ENCODE results near the gene GAS2L2. TPM values are rescaled to one million over a fixed set of nuclear protein-coding genes. Genes with fewer than 3 reads are reported as not detected.
A peak's percentile ranks its signal among the peaks of the same experiment; 100 is the strongest.

Gene GAS2L2
- total and polyA plus RNA-seq, 2 of the 8 experiments (the other 6 are each of a cell fraction or from before 2014, with no cell fraction given): 0.09 to 0.13 TPM

- Histone ChIP-seq H2BK5ac (ENCODE audit: low read depth, low read length) (no peak overlapping the region), H4K20me1 (replicated peaks in 1 of 2; ENCODE audit: control insufficient read depth in 1 of 2, insufficient read depth in 2 of 2, low read length in 2 of 2) (no peaks in the 10 kb centered on the region), H3K27me3 (replicated peaks in 1 of 4; ENCODE audit: control insufficient read depth in 3 of 4, extremely low read depth in 1 of 4, insufficient read depth in 3 of 4, low read length in 3 of 4) (no peaks in the 10 kb centered on the region), H3K36me3 (ENCODE audit: control insufficient read depth in 2 of 4, insufficient read depth in 4 of 4, low read length in 3 of 4) (no peaks in the 10 kb centered on the region), H3K9me3 (ENCODE audit: insufficient read depth in 2 of 2, low read depth in 1 of 2, low read length in 1 of 2) (no peaks in the 10 kb centered on the region; a peak in 1 of 4 replicates), H3K79me1 (ENCODE audit: low read depth, low read length) (no peaks in the 10 kb centered on the region), H2AFZ (ENCODE audit: low read length) (peak overlapping the region; percentile 88), H2BK12ac (ENCODE audit: low read depth, low read length) (peak overlapping the region; percentile 39; the same call in 1 of the 2 replicates), H3K4me3 (ENCODE audit: extremely low read depth in 1 of 4, insufficient read depth in 2 of 4, low read depth in 3 of 4, low read length in 4 of 4) (no peak overlapping the region), H3K4me2 (ENCODE audit: insufficient read depth in 1 of 2, low read depth in 2 of 2, low read length in 2 of 2) (no peak overlapping the region), H3K14ac (ENCODE audit: insufficient read length) (no peak overlapping the region), H4K5ac (ENCODE audit: insufficient read length, low read depth, low read length) (no peak overlapping the region), H3K23ac (ENCODE audit: insufficient read length) (no peak overlapping the region), H3K18ac (ENCODE audit: extremely low read depth, low read length) (peak overlapping the region; percentile 48; the same call in 1 of the 2 replicates), H3K4me1 (replicated peaks in 1 of 4; ENCODE audit: control insufficient read depth in 3 of 4, insufficient read depth in 4 of 4, low read length in 3 of 4) (peaks cover 5 to 21% (median 6%) of the 10 kb centered on the region in 4 experiments), H4K8ac (ENCODE audit: extremely low read depth, insufficient read depth, low read length) (no peak overlapping the region), H3K56ac (replicated peaks; ENCODE audit: insufficient read length, low read depth, low read length) (no peak overlapping the region), H2AK5ac (ENCODE audit: low read depth, low read length) (no peak overlapping the region), H2BK20ac (ENCODE audit: low read length) (no peak overlapping the region), H3K27ac (ENCODE audit: low read depth, low read length) (no peak overlapping the region), H2BK120ac (replicated peaks; ENCODE audit: low read depth, low read length) (no peak overlapping the region), H3K79me2 (ENCODE audit: control insufficient read depth in 1 of 2, insufficient read depth in 2 of 2, low read length in 2 of 2) (no peaks in the 10 kb centered on the region), H4K91ac (replicated peaks; ENCODE audit: insufficient read length, low read length) (peak overlapping the region; percentile 11), H3K9ac (replicated peaks in 1 of 4; ENCODE audit: extremely low read depth in 1 of 4, low read depth in 3 of 4, low read length in 3 of 4) (no peak overlapping the region), H3K23me2 (ENCODE audit: low read depth, low read length) (no peaks in the 10 kb centered on the region), H3K4ac (replicated peaks; ENCODE audit: insufficient read length, low read depth, low read length) (no peak overlapping the region), H2BK15ac (ENCODE audit: low read length) (peak overlapping the region; percentile 95)
- WGBS, 2 experiments (ENCODE audit: extremely low coverage in 1 of 2, insufficient coverage in 1 of 2, insufficient read length in 1 of 2, insufficient replicate concordance in 2 of 2, low coverage in 1 of 2, low lambda C conversion rate in 2 of 2, missing lambda C conversion rate in 1 of 2): 85% methylated on average over 5 of the region's 5 CpGs; no CpG with 5 or more reads in 1 of the 2 experiments
- ChIA-PET POLR2A (ENCODE audit: partially characterized antibody) (interaction anchor here (0.8 to 2.9 kb wide), 4 partner anchors 10 to 36 kb away, joined by 3 to 13 read pairs (median 4); partner anchors contain the start of gene TAF15), CTCF (ENCODE audit: partially characterized antibody) (interaction anchor here (0.7 to 17.5 kb wide), 8 partner anchors 7 to 161 kb away, joined by 3 to 247 read pairs (median 4); partner anchors contain the start of gene TAF15)
- FAIRE-seq (no peak), DNase-seq (ENCODE audit: low read depth in 1 of 2, low spot score in 2 of 2) (no peak)
- TF ChIP-seq NANOG (IDR thresholded peaks at IDR 0.05; ENCODE audit: insufficient read depth, low read depth, low read length, poor library complexity, severe bottlenecking): no peak
- no peak for TF ChIP-seq KDM4A (IDR thresholded peaks at IDR 0.05; ENCODE audit: low read depth, low read length, severe bottlenecking)
- no peak for TF ChIP-seq YY1 (IDR thresholded peaks at IDR 0.05; ENCODE audit: low read depth, low read length)
- no peak for TF ChIP-seq CHD1 (IDR thresholded peaks at IDR 0.05; ENCODE audit: low read depth, low read length)
Observed at GRCh38 chr17:35774499-35774898, 21.5 kb upstream of the GAS2L2 start.
